Neural progenitor cell (in vitro differentiated cells): ENCODE data around the gene ESPL1. TPM values are rescaled to one million over a fixed set of nuclear protein-coding genes. Genes with fewer than 3 reads are reported as not detected.

Experiments
- DNase-seq: peaks from one replicate; pipeline ENCODE4 v3.0.0-alpha.2; 2016; ENCODE audit warnings: low spot score
- H2AFZ ChIP-seq: fragments of 200-600 bp; sonication (generic); replicated peaks from 2 replicates; pipeline ENCODE4 v1.6.1; 2016; ENCODE audit warnings: antibody characterized with exemption
- H3F3A ChIP-seq: fragments of 200-600 bp; sonication (generic); 2 replicates; pipeline ENCODE4 v1.6.1; 2016; ENCODE audit warnings: antibody characterized with exemption, low read depth
- H3K27ac ChIP-seq: fragments of 200-600 bp; sonication (generic); 2 replicates; pipeline ENCODE4 v1.5.1; 2016; ENCODE audit warnings: mild to moderate bottlenecking
- H3K27me3 ChIP-seq: fragments of 200-600 bp; sonication (generic); 2 replicates; pipeline ENCODE4 v1.6.1; 2016; ENCODE audit warnings: mild to moderate bottlenecking, moderate library complexity
- H3K36me3 ChIP-seq: fragments of 200-600 bp; sonication (generic); 2 replicates; pipeline ENCODE4 v1.5.1; 2016
- H3K4me1 ChIP-seq: fragments of 200-600 bp; sonication (generic); 2 replicates; pipeline ENCODE4 v1.6.1; 2016; ENCODE audit warnings: mixed run types
- H3K4me2 ChIP-seq: fragments of 200-600 bp; sonication (generic); 2 replicates; pipeline ENCODE4 v1.6.1; 2016
- H3K4me3 ChIP-seq: fragments of 200-600 bp; sonication (generic); 2 replicates; pipeline ENCODE4 v1.5.1; 2016
- H3K79me2 ChIP-seq: fragments of 200-600 bp; sonication (generic); 2 replicates; pipeline ENCODE4 v1.6.1; 2016; ENCODE audit warnings: low read depth
- H3K9ac ChIP-seq: fragments of 200-600 bp; sonication (generic); 2 replicates; pipeline ENCODE4 v1.6.1; 2016
- H3K9me3 ChIP-seq: fragments of 200-600 bp; sonication (generic); 2 replicates; pipeline ENCODE4 v1.5.1; 2016; ENCODE audit warnings: low read depth
- H4K20me1 ChIP-seq: fragments of 200-600 bp; sonication (generic); 2 replicates; pipeline ENCODE4 v1.6.1; 2016; ENCODE audit warnings: low read depth
- H3K27ac Mint-ChIP-seq: 3 replicates; pipeline ENCODE4 v1.8.0; 2021; ENCODE audit warnings: mixed read lengths
- H3K27me3 Mint-ChIP-seq: 2 replicates; pipeline ENCODE4 v1.8.0; 2022; ENCODE audit warnings: low read depth, mild to moderate bottlenecking, inconsistent platforms, moderate library complexity, mixed read lengths; ENCODE audit not compliant: insufficient read depth
- H3K36me3 Mint-ChIP-seq: 3 replicates; pipeline ENCODE4 v1.8.0; 2021; ENCODE audit warnings: mixed read lengths
- H3K4me1 Mint-ChIP-seq: 3 replicates; pipeline ENCODE4 v1.8.0; 2021; ENCODE audit warnings: mixed read lengths
- H3K4me3 Mint-ChIP-seq: 3 replicates; pipeline ENCODE4 v1.8.0; 2021; ENCODE audit warnings: mild to moderate bottlenecking, moderate library complexity, mixed read lengths
- H3K9me3 Mint-ChIP-seq: 3 replicates; pipeline ENCODE4 v1.8.0; 2020; ENCODE audit warnings: mixed read lengths
- CTCF ChIP-seq: fragments of 200-600 bp; sonication (generic); IDR thresholded peaks from 2 replicates; pipeline ENCODE4 v1.5.1; 2017; ENCODE audit warnings: antibody characterized with exemption, mild to moderate bottlenecking
- EZH2 ChIP-seq: fragments of 200-600 bp; sonication (generic); IDR thresholded peaks from 2 replicates; pipeline ENCODE4 v1.6.1; 2017; ENCODE audit warnings: antibody characterized with exemption, mild to moderate bottlenecking, moderate library complexity
- EZH2phosphoT487 ChIP-seq: fragments of 200-600 bp; sonication (generic); IDR thresholded peaks from 2 replicates; pipeline ENCODE4 v1.6.1; 2017; ENCODE audit warnings: antibody characterized with exemption
- total RNA-seq: library from RNA; depleted of rRNA; stranded (reverse); fragments of >200 nt; gene quantifications from 2 replicates; pipeline ENCODE4 v1.2.3, GENCODE V29; 2015; ENCODE audit warnings: low replicate concordance

ESPL1 gene
- total RNA-seq, 1 donor from 2014 or later, result 34.3 TPM

- H3K4me2 ChIP-seq, result no peak overlapping the region
- no peaks in the 10 kb centered on the region for H3K9me3 ChIP-seq
- no peaks in the 10 kb centered on the region for H3K36me3 ChIP-seq
- H3K36me3 Mint-ChIP-seq, result no peaks in the 10 kb centered on the region
- no peak overlapping the region for H3K9ac ChIP-seq
- H3K27me3 ChIP-seq, result peaks cover 6% of the 10 kb centered on the region
- H3K4me1 Mint-ChIP-seq, result peaks cover 31% of the 10 kb centered on the region
- H3K27ac Mint-ChIP-seq, result no peak overlapping the region
- no peak overlapping the region for H2AFZ ChIP-seq
- H3K27me3 Mint-ChIP-seq, result peaks cover 16% of the 10 kb centered on the region
- H3K79me2 ChIP-seq, result no peaks in the 10 kb centered on the region
- DNase-seq, result no peak
- no peaks in the 10 kb centered on the region for H3K9me3 Mint-ChIP-seq
- no peak for TF ChIP-seq EZH2phosphoT487
- no peak for TF ChIP-seq CTCF
- TF ChIP-seq EZH2, result no peak
- peaks cover 26% of the 10 kb centered on the region for H3K4me1 ChIP-seq
- H3K27ac ChIP-seq, result no peak overlapping the region
- no peak overlapping the region for H3K4me3 Mint-ChIP-seq
- H3K4me3 ChIP-seq, result no peak overlapping the region
- H4K20me1 ChIP-seq, result no peaks in the 10 kb centered on the region
- H3F3A ChIP-seq, result peaks cover 21% of the 10 kb centered on the region
Observed at GRCh38 chr12:53340398-53340797, 72.3 kb downstream of the ESPL1 start.

Other genes starting within 250 kb of the ESPL1 start
- gene TNS2, start 218.2 kb upstream of the ESPL1 start, total RNA-seq, result 0.24 and 0.28 TPM in 2 replicates
- 5.4 and 6.7 TPM in 2 replicates for gene SPRYD3, start 188.9 kb upstream of the ESPL1 start, total RNA-seq
- 2.5 and 2.6 TPM in 2 replicates for gene IGFBP6, start 170.6 kb upstream of the ESPL1 start, total RNA-seq
- not detected in 2 replicates for gene SOAT2, start 164.8 kb upstream of the ESPL1 start, total RNA-seq
- gene ZNF740, start 87.6 kb upstream of the ESPL1 start, total RNA-seq, result 38.4 and 40.4 TPM in 2 replicates
- gene CSAD, start 87.4 kb upstream of the ESPL1 start, total RNA-seq, result 26.9 and 33.0 TPM in 2 replicates
- gene ITGB7, start 61.0 kb upstream of the ESPL1 start, total RNA-seq, result 0.43 TPM in 1 of 2 replicates, not detected in the other
- gene RARG, start 36.1 kb upstream of the ESPL1 start, total RNA-seq, result 17.0 and 30.9 TPM in 2 replicates
- 425 and 443 TPM in 2 replicates for gene PFDN5, start 27.2 kb downstream of the ESPL1 start, total RNA-seq
- 48.8 and 55.7 TPM in 2 replicates for gene MYG1, start 31.4 kb downstream of the ESPL1 start, total RNA-seq
- 51.0 and 105 TPM in 2 replicates for gene AAAS, start 53.3 kb downstream of the ESPL1 start, total RNA-seq
- 0.74 and 0.90 TPM in 2 replicates for gene SP7, start 68.1 kb downstream of the ESPL1 start, total RNA-seq
- gene SP1, start 111.9 kb downstream of the ESPL1 start, total RNA-seq, result 67.8 and 71.0 TPM in 2 replicates
- 0.34 TPM in 1 of 2 replicates, not detected in the other for gene AMHR2, start 155.6 kb downstream of the ESPL1 start, total RNA-seq
- 52.2 and 67.2 TPM in 2 replicates for gene PRR13, start 173.4 kb downstream of the ESPL1 start, total RNA-seq
- gene PCBP2, start 183.8 kb downstream of the ESPL1 start, total RNA-seq, result 403 and 435 TPM in 2 replicates
- gene MAP3K12, start 231.2 kb downstream of the ESPL1 start, total RNA-seq, result 17.2 and 24.5 TPM in 2 replicates
- 32.4 and 72.4 TPM in 2 replicates for gene TARBP2, start 233.0 kb downstream of the ESPL1 start, total RNA-seq
- not detected in 2 replicates for gene NPFF, start 239.2 kb downstream of the ESPL1 start, total RNA-seq